ENCODE results near the gene CTSC.

Gene CTSC

DNA sequence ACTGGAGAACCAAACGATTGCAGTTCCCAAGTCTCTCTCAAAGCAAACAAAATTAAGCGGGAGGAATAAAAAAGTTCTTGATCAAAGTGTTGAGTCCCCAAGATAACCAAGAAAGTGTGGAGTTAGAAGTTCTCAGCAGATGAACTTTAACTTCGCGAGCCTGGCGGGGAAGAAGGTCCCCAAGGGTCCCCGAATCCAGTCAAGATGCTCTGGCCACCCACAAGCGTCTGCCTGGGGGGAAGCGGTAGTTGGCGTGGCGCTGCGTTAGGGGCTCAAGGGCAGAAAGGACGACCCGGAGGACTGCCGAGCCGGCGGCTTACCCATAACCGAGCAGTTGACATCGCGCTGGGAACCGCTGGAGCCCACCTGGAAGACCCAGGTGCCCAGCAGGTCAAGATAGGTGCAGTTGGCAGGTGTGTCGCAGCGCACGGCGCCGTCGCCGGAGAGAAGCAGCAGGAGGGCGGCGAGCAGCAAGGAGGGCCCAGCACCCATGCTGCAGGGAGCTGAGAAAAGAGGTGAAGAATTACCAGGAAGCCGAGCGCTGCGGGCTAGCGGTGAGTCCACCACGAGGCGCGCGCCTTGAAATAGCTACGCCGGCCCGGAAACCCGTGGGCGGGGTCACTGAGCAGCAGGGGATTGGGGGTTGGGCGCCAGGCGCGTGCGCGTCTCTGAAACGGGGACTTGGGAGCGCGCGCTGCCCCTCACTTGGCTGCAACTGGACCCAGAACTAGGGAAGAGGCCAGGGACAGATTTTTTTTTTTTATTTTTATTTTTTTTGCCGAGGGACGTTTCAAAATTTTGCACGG lies at the start of gene CTSC:
CTSC (minus strand) TSS at position 556 of the 806 bp plus-strand sequence; CDS start at position 492, 64 bp downstream.
- DNase-seq: peak; percentile 91

DNA sequence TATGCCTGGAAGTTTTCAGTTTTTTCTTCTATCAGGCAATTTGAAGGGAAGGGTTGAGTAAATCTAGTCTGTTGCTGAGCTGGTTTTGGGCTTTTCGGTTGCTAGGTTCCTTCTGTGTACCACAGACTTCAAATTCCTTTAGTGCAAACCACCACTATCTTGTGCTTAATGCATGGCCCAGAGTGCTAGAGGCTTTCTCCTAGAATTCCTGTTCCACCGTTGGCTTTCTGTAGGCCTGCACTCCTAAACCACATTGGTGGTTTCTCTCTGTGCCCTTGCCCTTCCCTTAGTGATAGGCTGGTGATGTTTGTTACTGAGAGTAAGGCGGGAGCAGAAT lies 47.1 kb upstream of the CTSC start:
- DNase-seq: no peak

DNA sequence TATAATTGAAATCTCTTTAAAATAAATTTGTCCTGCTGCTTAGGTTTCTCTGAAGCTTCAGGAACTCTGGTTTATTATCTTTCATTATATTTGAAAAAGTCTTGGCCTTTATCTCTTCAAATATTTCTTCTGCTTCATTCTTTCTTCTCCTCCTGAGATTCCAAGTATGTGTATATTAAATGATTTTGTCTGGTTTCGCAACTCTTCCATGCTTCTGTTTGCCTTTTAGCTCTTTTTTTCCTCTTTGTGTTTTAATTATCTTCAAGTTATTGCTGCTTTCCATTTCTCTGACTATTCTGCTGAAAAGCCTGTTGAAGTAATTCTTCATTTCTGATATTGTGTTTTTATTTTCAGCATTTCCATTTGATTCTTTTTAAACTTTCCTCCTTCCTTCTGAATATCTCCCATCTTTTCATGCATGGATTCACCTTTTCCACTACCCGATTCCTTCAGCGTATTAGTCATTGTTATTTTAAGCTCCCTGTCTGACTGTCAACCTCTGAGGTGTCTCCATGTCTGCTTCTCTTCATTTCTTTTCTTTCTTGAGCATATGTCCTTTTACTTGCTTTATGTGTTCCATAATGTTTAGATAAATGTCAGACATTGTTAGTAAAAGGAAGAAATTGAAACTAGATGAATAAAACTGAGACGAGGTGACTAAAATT lies 46.6 kb upstream of the CTSC start:
- DNase-seq: no peak

DNA sequence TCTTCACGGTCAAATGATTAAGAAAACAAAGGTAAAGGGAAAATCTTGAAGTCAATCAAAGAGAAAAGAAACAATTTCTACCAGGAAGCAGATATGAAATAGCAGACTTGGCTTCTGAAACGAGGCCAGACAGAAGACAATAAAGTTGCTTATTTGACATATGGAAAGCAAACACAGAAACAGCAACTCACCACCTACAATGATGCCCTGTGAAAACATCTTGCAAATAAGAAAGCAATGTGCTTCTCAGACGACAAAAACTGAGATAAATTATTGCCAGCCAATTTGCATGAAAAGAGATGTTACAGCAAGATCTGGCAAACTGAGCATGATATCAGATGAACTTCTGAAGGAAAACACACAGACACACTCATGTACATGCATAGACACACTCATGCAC lies 45.9 kb upstream of the CTSC start:
- DNase-seq: no peak

DNA sequence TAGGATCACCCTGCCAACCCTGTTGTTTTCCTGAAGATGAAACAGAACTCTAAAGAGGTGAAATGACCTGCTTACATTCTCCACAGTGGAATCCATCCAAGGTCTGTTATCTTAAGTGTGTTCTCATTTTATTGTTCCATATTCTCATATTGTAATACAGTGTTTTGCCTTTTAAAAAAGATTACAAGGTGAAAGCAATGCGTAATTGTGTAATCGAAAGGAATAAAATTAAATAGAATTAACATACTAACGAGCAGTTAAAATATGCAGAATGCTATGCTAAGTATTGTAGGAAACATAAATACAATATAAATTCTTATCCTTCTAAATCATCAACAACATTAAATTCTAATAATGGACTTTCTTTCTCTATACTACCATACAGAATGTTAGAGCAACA lies 41.6 kb upstream of the CTSC start:
- DNase-seq: no peak

DNA sequence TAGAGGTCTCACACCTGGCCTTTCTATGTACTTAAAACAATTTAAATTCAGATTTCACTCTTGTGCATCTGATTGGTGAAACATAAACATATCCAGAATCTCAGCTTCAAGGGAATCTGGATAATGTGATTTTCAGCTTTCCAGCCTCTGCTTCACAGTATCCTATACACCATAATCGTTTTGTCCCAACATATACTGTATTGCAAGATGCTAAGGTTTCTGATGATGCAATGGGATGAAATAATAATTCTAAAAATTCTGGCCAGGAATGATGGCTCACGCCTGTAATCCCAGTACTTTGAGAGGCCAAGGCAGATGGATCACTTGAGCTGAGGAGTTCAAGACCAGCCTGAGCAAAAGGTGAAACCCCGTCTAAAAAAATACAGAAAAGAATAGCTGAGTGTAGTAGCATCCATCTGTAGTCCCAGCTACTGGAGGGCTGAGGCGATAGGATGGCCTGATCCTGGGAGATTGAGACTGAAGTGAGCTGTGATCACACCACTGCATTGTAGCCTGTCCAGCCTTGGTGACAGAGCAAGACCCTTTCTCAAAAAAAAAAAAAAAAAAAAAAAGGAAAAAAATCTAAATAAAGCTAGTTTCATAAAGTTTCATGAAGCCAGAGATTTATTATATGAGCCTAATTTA lies 41.0 kb upstream of the CTSC start:
- DNase-seq: no peak

DNA sequence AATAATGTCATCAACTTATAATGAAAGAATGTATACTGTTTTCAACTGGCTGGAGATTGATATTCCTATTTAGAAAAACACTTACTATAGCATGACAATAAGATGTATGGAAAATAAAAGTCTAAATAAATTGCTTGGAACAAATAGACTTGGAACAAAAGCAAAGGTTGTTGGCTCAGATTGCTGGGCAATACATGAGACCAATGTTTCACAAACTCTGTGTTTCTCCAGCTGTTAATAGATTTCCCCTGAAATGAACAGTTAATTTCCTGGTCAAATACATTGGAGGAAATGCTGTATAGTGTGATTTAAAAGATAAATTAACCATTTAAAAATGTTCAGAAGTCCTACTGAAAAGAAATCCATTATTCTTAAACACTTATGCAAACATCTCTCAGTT lies 40.1 kb upstream of the CTSC start:
- DNase-seq: no peak

DNA sequence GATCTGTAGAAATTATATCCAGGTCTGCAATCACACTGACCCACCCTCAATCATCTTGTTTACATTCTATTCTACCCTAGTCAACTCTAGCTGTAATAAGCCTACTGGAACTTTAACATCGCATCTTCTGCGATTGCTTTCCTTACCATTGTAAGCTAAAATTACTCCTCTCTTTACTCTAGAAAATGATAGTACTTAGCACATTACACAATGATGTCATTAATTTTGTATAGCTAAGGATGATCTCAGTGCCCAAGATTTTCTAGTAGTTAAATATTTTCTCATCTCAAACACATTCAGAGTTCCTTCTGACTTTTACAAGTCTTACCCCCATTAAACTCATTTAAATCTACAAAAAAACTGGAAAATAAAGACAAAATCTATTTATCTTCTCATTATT lies 39.6 kb upstream of the CTSC start:
- DNase-seq: no peak

DNA sequence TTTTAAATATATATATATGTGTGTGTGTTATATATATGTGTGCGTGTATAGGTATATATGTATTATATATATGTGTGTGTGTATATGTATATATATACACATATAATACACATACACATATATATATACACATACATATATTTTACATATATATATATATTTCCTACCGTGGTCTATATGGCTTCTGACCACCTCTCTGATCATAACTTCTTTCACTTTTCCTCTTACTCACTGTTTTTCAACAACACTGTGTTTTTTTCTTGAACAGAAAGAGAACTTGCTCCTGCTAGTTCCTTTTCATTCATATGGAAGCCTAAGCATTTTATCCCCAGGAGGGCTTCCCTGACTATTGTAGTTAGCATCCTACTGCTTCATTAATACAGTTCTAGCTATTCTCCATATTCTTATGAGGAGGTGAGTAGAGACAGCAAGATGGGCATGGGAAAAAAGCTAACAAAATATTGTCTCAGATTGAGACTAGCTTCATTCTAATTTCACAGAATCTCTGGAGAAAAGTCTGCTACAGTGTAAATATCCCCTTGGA lies 38.5 kb upstream of the CTSC start:
- DNase-seq: no peak

DNA sequence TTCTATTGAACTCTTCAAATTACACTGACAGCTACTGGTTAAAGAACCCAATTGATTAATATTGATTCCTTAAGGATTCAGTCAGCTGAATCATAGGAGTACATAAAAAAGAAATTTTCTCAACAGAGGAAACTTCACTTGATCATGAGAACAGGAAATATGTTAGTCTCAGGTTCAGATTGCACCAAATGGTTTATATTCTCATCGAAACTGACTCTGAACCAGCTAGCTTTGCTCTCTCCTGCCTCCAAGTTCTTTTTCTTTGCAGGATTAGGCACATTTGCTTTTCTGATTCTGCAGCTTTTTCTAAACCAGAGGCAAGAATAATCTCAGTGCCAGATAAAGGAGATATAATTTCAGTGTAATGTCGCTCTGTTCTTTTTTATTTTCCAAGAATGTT lies 33.2 kb upstream of the CTSC start:
- DNase-seq: no peak

DNA sequence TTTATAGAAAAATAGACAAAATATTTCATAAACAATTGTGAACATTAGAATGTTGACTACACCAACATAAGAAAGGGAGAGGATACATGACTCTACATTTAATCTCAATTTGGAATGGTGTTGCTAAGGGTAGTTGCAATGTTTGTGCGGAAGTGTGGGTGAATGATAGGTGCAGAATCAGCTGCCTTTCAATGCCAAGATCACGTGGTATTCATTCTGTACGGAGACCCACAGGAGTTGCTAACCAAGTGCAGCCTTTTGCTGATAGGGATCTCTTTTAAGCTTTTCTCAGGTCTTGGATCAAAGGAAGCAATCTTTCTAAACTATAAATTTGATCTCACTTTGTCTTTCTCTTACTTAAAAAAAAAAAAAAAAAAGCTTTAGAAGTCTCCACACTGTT lies 29.8 kb upstream of the CTSC start:
- no peak for DNase-seq

DNA sequence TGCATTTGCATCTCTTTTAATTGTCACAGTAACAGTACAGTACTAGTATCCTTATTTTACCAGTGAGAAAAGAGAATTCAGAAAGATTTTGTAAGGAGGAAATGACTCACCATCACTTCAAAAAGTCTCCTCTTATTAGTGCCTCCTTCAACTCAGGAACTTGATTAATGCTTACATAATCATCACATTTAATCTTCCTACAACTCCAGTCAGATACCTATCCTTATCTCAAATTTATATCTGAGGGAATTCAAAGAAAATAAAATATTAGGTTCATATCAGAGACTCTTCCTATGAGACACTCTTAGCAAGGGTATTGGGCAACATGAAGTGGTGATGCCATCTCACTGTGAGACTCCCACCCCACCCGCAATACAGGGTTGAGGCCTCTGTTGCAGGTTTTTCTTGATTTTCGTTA lies 26.1 kb upstream of the CTSC start:
- DNase-seq: no peak

DNA sequence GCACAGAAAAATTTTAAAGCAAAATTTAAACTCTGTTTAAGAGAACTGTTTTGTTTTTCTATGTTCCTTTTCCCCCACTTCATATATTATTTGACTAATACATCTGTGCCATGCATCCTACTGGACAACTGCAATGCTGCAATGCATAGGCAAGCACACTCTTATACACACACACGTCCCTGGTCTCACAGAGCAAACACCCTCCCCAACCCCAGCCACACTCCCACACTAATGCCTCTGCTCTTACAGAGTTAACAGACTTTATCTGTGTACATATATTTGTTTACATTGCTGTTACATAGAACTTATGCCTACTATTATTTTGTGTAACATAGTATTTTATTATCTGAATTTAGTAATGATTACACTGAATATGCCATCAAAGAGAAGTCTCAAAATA lies 25.5 kb upstream of the CTSC start:
- no peak for DNase-seq

DNA sequence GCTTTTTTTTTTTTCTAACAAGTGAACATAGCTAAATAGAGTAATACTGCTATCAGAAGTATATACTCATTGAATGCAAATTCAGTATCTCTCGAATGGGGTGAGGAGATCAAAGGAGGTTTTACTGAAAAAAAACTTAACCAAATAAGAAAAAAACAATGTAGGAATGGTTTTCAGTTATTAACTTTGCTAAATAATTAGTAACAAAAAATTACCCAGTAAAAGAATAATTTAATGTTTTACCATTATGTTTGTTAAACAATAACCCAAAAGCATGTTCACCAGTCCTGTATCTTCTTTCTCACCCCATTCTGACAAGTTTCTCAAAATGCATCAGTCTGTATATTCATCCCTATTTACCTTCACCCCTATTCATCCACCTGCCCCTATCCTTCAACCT lies 22.6 kb upstream of the CTSC start:
- no peak for DNase-seq

DNA sequence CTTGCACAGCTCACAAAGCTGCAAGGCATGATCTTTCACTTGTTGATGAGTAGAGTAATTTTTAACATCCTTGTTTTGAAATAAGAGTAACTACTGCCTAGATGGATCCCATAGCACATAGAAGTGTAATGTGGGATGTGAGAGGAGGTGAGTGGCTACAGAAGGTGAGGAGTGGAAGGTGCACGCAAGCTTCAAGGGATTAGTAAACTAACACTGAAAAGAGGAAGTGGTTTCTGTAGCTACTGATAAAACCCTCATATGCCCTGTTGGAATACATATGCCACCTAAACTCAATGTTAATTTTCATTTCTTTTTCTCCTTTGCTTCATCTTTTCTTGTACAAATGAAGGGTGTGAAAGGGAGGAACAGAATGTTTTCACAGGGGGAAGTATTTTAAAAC lies 22.0 kb upstream of the CTSC start:
- no peak for DNase-seq

DNA sequence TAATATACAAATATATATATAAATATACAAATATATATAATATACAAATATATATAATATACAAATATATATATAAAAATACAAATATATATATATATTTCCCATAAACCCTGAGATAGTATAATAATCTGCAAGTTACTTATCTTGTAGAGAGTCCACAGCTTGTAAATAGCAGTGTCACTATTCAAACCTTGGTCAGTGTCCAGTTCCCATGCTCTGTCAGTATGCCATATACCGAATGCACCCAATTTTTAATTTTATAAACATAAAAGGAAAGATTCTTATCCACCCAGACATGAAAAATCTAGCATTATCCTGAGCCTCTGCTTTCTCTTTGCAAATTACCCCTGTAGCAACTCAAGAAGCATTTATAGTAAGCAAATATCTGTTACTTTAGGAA lies 21.6 kb upstream of the CTSC start:
- no peak for DNase-seq

DNA sequence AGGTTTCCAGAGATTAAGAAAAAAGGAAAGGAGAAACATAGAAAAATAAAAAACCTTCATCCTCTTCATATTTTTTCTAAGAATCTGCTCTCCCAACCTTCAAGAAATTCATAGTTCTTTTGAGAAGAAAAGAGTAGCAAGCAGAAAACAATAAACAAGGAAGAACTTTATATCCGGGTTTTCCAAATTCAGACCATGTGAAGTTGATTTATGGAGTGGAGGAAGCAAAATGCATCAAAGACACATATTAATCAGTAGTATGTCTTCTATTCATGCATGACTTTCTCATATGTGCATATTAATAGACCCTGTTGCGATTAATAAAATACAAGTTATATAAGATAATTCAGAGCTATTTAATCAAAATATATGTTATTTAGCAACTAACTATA lies 20.5 kb upstream of the CTSC start:
- no peak for DNase-seq

DNA sequence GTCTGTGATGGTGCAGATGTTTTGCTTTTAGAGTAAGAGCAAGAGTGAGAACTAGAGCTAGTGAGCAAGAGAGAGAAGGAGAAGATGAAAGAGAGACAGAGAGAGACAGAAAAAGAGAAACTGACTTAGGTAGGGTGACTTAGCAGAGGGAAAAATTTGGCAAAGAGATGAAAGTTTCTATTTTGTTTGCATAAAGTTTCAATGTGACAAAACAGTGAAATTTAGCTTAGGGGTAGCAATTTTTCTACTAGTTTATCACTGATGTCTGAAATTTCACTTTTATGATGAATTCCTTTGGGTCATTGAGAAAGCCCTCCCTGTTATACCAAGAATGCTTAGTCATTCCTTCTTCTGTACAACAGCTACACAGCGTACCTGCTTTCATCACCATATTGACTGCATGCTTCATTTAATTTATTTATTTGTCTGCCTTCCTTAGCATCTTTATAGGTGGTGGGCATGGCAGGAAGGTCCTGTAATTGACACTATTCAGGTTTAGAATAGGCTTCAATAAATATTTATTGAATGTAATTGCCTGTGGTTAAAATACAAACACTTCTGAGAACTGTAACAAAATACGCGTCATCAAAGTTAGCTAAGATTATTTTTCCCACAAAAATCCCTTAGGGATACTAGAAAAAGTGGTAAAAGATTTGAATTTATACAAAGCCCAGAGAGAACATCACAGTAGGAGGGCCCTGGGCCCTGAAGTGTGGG lies 19.9 kb upstream of the CTSC start:
- no peak for DNase-seq

DNA sequence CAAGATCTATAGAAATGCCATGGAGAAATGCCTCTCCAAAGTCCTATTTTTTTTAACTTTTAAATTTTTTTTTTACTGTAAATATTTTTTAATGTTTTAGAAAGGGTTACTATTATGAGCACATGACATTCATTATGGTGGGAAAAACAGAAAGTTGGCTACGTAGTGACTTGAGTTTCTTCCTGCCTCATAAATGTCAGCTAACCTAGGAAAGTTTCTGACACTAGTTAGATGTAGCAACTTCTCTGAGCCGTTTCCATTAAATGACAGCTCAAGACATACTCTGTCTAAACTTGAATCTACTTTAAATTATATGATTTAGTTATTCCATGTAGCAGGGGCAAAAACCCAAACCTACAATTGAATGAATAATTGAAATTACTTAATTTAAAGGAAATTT lies 18.4 kb upstream of the CTSC start:
- no peak for DNase-seq

DNA sequence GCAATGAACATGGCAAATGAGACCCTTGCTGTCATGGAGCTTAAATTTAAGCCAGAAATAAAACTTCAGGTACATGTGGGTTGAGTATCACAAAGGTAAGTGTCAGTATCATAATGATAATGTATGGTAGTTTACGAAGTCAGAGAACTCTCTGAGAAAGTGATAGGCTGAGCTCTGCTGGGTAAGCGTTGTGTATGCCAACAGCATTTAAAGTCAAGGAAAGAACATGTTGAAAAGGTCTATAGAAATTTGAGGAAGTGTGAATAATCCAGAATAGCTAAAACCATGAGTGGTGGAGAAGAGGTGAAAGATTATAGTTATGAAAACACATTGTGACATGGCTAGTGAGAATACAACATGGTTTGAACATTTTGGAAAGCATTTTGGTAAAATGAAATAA lies 17.4 kb upstream of the CTSC start:
- DNase-seq: no peak

DNA sequence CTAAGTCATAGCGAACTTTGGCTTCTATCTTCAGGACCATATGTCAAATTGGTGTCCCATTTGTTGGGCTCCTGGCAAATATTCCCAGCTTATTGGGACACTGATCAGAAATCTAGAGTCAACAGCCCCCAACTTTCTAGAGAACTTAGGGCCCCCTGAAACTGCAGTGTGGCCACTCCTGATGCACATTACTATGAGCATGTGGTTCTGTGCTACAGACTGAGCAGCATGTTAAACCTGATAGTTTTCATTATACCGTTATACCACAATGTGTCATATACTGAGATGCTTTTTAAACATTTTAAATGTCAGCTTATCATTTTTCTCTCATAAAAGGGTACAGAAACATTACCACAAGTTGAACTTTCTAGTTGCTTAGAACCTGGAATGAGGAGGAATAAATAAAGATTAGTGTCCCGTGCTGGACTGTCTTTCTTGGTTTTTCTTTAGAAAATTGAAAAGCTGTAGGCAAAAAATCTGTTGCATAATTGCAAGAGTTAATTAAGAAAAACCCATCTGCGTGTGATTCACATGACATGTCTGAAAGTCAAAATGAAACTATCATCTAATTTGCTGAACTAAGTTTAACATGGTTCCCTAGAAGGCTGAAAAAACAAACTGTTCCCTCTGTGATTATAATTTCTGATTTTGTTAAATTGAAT lies 16.4 kb upstream of the CTSC start:
- DNase-seq: no peak

DNA sequence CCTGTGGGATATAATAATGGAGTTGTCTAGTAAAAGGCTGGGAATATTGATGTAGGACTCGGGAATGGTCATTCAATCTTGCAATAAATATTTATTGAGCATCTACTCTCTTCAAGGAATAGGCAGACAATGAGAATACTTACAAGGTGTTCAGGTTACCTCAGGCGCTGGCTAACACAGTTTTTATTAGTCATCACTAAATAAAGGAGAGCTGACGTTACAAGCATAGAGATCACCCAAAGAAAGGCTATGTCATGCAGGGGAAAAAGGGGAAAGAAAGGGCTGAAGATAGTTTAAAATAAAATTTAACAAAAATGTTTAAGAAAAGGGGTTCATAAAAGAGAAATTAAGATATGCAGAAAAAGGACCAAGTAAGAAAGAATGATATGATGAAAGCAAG lies 15.8 kb upstream of the CTSC start:
- no peak for DNase-seq

DNA sequence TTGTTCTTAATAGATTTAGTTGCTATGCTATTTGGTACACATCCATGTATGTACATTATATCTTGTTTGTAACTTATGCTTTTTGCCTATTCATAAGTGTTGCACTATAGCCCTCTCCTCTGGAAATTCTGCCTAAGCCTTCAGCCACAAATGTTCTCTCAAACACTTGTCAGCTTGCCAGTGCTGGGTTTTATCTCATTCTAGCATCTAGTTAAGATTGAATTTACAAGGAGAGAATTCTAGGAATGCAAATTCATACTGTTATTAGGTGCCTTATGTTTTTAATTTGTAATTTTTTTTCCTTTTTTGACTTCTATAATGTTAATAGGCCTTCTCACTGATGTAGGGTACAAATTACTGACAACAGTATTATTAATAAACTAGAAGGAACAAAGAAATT lies 14.6 kb upstream of the CTSC start:
- DNase-seq: no peak
